Astrocyte of the spinal cord (primary cell): ENCODE measurements around the gene SAMD1.

Experiments used
- DNase-seq: peaks from one replicate; pipeline ENCODE4 v3.0.0; 2011; ENCODE audit warnings: low read depth, low spot score
- H3K4me3 ChIP-seq: 2 replicates; pipeline ENCODE4 v1.5.1; 2011; ENCODE audit warnings: low read depth, mild to moderate bottlenecking, low read length, moderate library complexity
- CTCF ChIP-seq: IDR thresholded peaks from 2 replicates; pipeline ENCODE4 v1.5.1; 2012; ENCODE audit warnings: low read depth, mild to moderate bottlenecking, low read length, inconsistent platforms
- in situ Hi-C: cut with HindIII; loops from 2 replicates; pipeline ENCODE4 v1.10.0; 2017; ENCODE audit warnings: low sequenced_read_pairs

The SAMD1 gene

GRCh38 chr19:14118165-14119051 lies 27.9 kb upstream of the SAMD1 start:
- peak; percentile 64 for DNase-seq
- peak overlapping the region; percentile 40 for H3K4me3 ChIP-seq
- no peak for TF ChIP-seq CTCF
- in situ Hi-C loops: no loop called here

GRCh38 chr19:14117668-14118164 lies 27.2 kb upstream of the SAMD1 start, which contains the start of gene PRKACA:
Gene PRKACA (minus strand): TSS chr19:14117762. CDS start chr19:14117547, 215 bp downstream.
- H3K4me3 ChIP-seq: peak within 1 kb of the TSS; percentile 86
- in situ Hi-C loops: no loop called here
- TF ChIP-seq CTCF: no peak
- DNase-seq: peak; percentile 99

- TF ChIP-seq CTCF: no peak
- in situ Hi-C loops: no loop called here
Observed at GRCh38 chr19:14116918-14117578, 26.5 kb upstream of the SAMD1 start.

GRCh38 chr19:14116525-14116917 lies 26.0 kb upstream of the SAMD1 start:
- TF ChIP-seq CTCF: no peak
- in situ Hi-C loops: no loop called here
- no peak for DNase-seq
- H3K4me3 ChIP-seq: peak overlapping the region; percentile 86

More at GRCh38 chr19:14116918-14117578, 26.5 kb upstream of the SAMD1 start:
- peak overlapping the region; percentile 86 for H3K4me3 ChIP-seq
- no peak for DNase-seq

- no peak for DNase-seq
- H3K4me3 ChIP-seq: no peak overlapping the region
- TF ChIP-seq CTCF: no peak
- in situ Hi-C loops: no loop called here
Observed at GRCh38 chr19:14115756-14116155, 25.2 kb upstream of the SAMD1 start.

GRCh38 chr19:14114854-14115253 lies 24.3 kb upstream of the SAMD1 start:
- DNase-seq: no peak

More at GRCh38 chr19:14114854-14115253, 24.3 kb upstream of the SAMD1 start:
- in situ Hi-C loops: no loop called here
- H3K4me3 ChIP-seq: no peak overlapping the region
- peak; percentile 55 for TF ChIP-seq CTCF
